C4-2B (cell line): Measurements from ENCODE around the gene POM121.
"Not testable (repeated sequence)": the region's sequence is repeated elsewhere in the genome, so short reads cannot be mapped to it uniquely, and the experiment has no call there.

ENCODE experiments used
- CTCF ChIP-seq: fragments of 450-650 bp; conservative IDR thresholded peaks from 2 replicates; pipeline ENCODE4 v1.5.1; 2017; ENCODE audit warnings: mild to moderate bottlenecking
- ZFX ChIP-seq: fragments of 450-650 bp; IDR thresholded peaks from 2 replicates; pipeline ENCODE4 v1.6.1; 2017

- TF ChIP-seq CTCF, ZFX: not testable (repeated sequence)
These were observed 20.7 kb downstream of the POM121 start for GRCh38 chr7:72945597-72945996.
